OCI-LY7 (cell line): Measurements from ENCODE around the gene CD274. TPM values are rescaled to one million over a fixed set of nuclear protein-coding genes. Genes with fewer than 3 reads are reported as not detected.

ENCODE experiments used
- BruUV-seq: library from RNA; stranded (reverse); fragments of 400-500 nt; replicated peaks from 2 replicates; lab custom pipeline; 2021; lab: Mats Ljungman, UMichigan
- CTCF ChIA-PET: fragments of 300-600 bp; sonication (Branson Sonifier 250); formaldehyde crosslinking; loops from one replicate; lab custom pipeline; 2022; ENCODE audit warnings: antibody characterized with exemption; ENCODE audit not compliant: unreplicated experiment; lab: Charles Lee
- POLR2A ChIA-PET: fragments of 300-600 bp; sonication (Branson Sonifier 250); formaldehyde crosslinking; loops from one replicate; lab custom pipeline; 2022; ENCODE audit warnings: antibody characterized with exemption; lab: Charles Lee
- DNase-seq: peaks from one replicate; pipeline ENCODE4 v3.0.0-alpha.2; 2015; ENCODE audit warnings: low spot score
- H2AFZ ChIP-seq: fragments of 200-600 bp; sonication (generic), shearing (Covaris generic); 2 replicates; pipeline ENCODE4 v1.6.1; 2014; ENCODE audit warnings: mild to moderate bottlenecking, antibody characterized with exemption, low read length, moderate library complexity
- H3K27ac ChIP-seq: fragments of 200-600 bp; sonication (generic); 2 replicates; pipeline ENCODE4 v1.5.1; 2014; ENCODE audit warnings: mixed run types, low read depth, mild to moderate bottlenecking, moderate library complexity, low read length, inconsistent platforms; ENCODE audit not compliant: poor library complexity, severe bottlenecking
- H3K36me3 ChIP-seq: fragments of 200-600 bp; sonication (generic); 2 replicates; pipeline ENCODE4 v1.6.1; 2014; ENCODE audit warnings: mild to moderate bottlenecking, antibody characterized with exemption, low read length, moderate library complexity, mixed read lengths; ENCODE audit not compliant: insufficient read depth
- H3K4me1 ChIP-seq: fragments of 200-600 bp; sonication (generic); 2 replicates; pipeline ENCODE4 v1.5.1; 2014; ENCODE audit warnings: mild to moderate bottlenecking, low read length; ENCODE audit not compliant: insufficient read depth, poor library complexity, severe bottlenecking
- H3K4me2 ChIP-seq: fragments of 200-600 bp; sonication (generic); 2 replicates; pipeline ENCODE4 v1.6.1; 2014; ENCODE audit warnings: mild to moderate bottlenecking, low read length
- H3K4me3 ChIP-seq: fragments of 200-600 bp; sonication (generic); 2 replicates; pipeline ENCODE4 v1.5.1; 2014; ENCODE audit warnings: mild to moderate bottlenecking, low read depth, low read length; ENCODE audit not compliant: poor library complexity, severe bottlenecking
- H3K79me2 ChIP-seq: fragments of 200-600 bp; sonication (generic); 2 replicates; pipeline ENCODE4 v1.6.1; 2016; ENCODE audit warnings: low read depth, mild to moderate bottlenecking, low read length, moderate library complexity, mixed read lengths; ENCODE audit not compliant: insufficient read depth
- H3K9me2 ChIP-seq: fragments of 200-600 bp; sonication (generic); 2 replicates; pipeline ENCODE4 v1.6.1; 2016; ENCODE audit warnings: mild to moderate bottlenecking, low read length, mixed read lengths; ENCODE audit not compliant: insufficient read depth
- H3K9me3 ChIP-seq: fragments of 200-600 bp; sonication (generic); 2 replicates; pipeline ENCODE4 v1.6.1; 2014; ENCODE audit warnings: mild to moderate bottlenecking, mixed run types, low read length, mixed read lengths
- H4K20me1 ChIP-seq: fragments of 200-600 bp; sonication (generic); 2 replicates; pipeline ENCODE4 v1.6.1; 2014; ENCODE audit warnings: mild to moderate bottlenecking, antibody characterized with exemption, low read length, moderate library complexity, mixed read lengths; ENCODE audit not compliant: insufficient read depth
- EZH2phosphoT487 ChIP-seq: fragments of 200-600 bp; sonication (generic); IDR thresholded peaks from 2 replicates; pipeline ENCODE4 v1.6.1; 2018; ENCODE audit warnings: low read depth, borderline replicate concordance, mild to moderate bottlenecking, mixed run types, antibody characterized with exemption, low read length, moderate library complexity, mixed read lengths
- intact Hi-C: fragments of 100-400 bp; cut with micrococcal nuclease; formaldehyde crosslinking; loops from one replicate; pipeline ENCODE4 v1.10.0; 2022; ENCODE audit not compliant: unreplicated experiment
- total RNA-seq, 2 experiments: library from RNA; depleted of rRNA in 1 of 2; stranded (reverse); fragments of >200 nt in 1 of 2; shearing (Covaris generic) in 1 of 2; gene quantifications; 2 replicates each; pipeline ENCODE4 v1.2.3, GENCODE V29; 2014 to 2022
- TF ChIP-seq, protein P1 (sequence below): fragments of 200-600 bp; sonication (generic); conservative IDR thresholded peaks from 2 replicates; pipeline ENCODE4 v1.5.1; 2014; ENCODE audit warnings: mild to moderate bottlenecking, antibody characterized with exemption, low read length, moderate library complexity, mixed read lengths

CD274 gene
- total RNA-seq, 2 experiments from 2014 or later, result 0.15 to 0.57 TPM

GRCh38 chr9:5446451-5447236 lies 3.7 kb upstream of the CD274 start:
- no peak overlapping the region for H3K27ac ChIP-seq
- no peaks in the 10 kb centered on the region for H3K9me2 ChIP-seq
- no peak overlapping the region for H3K4me3 ChIP-seq
- H3K79me2 ChIP-seq, result no peaks in the 10 kb centered on the region
- intact Hi-C loops, result no loop called here
- POLR2A ChIA-PET, result no interaction called here
- CTCF ChIA-PET, result no interaction called here
- no peaks in the 10 kb centered on the region for H3K9me3 ChIP-seq
- H3K4me1 ChIP-seq, result peaks cover 20% of the 10 kb centered on the region
- no peak overlapping the region for H3K4me2 ChIP-seq
- no peak for TF ChIP-seq EZH2phosphoT487
- TF ChIP-seq, protein P1, sequence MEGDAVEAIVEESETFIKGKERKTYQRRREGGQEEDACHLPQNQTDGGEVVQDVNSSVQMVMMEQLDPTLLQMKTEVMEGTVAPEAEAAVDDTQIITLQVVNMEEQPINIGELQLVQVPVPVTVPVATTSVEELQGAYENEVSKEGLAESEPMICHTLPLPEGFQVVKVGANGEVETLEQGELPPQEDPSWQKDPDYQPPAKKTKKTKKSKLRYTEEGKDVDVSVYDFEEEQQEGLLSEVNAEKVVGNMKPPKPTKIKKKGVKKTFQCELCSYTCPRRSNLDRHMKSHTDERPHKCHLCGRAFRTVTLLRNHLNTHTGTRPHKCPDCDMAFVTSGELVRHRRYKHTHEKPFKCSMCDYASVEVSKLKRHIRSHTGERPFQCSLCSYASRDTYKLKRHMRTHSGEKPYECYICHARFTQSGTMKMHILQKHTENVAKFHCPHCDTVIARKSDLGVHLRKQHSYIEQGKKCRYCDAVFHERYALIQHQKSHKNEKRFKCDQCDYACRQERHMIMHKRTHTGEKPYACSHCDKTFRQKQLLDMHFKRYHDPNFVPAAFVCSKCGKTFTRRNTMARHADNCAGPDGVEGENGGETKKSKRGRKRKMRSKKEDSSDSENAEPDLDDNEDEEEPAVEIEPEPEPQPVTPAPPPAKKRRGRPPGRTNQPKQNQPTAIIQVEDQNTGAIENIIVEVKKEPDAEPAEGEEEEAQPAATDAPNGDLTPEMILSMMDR, result no peak
- BruUV-seq, result no TSS peak
- no peaks in the 10 kb centered on the region for H4K20me1 ChIP-seq
- H2AFZ ChIP-seq, result no peak overlapping the region
- no peak for DNase-seq
- no peaks in the 10 kb centered on the region for H3K36me3 ChIP-seq

DNA sequence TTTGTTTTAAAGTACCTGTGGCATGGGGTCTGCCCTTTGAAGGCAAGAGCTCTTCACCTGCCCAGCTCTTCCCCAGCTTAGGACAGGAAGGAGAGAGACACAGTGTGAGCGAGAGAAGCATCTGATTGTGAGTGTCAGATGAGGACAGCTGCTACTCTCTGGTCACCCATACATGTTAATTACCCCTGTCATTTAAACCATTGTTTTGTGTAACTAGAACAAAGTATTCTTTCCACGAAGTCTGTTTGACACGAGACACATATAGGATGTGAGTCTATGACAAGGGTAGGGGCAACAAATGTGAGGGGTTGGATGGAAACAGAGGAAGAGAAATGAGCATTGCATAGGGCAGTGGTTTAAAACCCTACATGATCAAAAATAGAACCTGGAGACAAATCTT lies 3.0 kb upstream of the CD274 start:
- Histone ChIP-seq H4K20me1 (no peaks in the 10 kb centered on the region), H3K4me1 (peaks cover 18% of the 10 kb centered on the region), H3K27ac (no peak overlapping the region), H3K9me3 (no peaks in the 10 kb centered on the region), H3K4me2 (no peak overlapping the region), H2AFZ (no peak overlapping the region), H3K79me2 (no peaks in the 10 kb centered on the region), H3K36me3 (no peaks in the 10 kb centered on the region), H3K4me3 (no peak overlapping the region), H3K9me2 (no peaks in the 10 kb centered on the region)
- DNase-seq, result no peak
- BruUV-seq, result no TSS peak
- ChIA-PET POLR2A (no interaction called here), CTCF (no interaction called here)
- TF ChIP-seq, protein P1, result no peak
- TF ChIP-seq EZH2phosphoT487, result no peak
- intact Hi-C loops, result no loop called here

- H4K20me1 ChIP-seq, result no peaks in the 10 kb centered on the region
- BruUV-seq, result no TSS peak
- no peaks in the 10 kb centered on the region for H3K79me2 ChIP-seq
- DNase-seq, result no peak
- CTCF ChIA-PET, result no interaction called here
- H3K36me3 ChIP-seq, result no peaks in the 10 kb centered on the region
- H3K4me1 ChIP-seq, result peaks cover 17% of the 10 kb centered on the region
- no peak overlapping the region for H3K4me3 ChIP-seq
- TF ChIP-seq, protein P1, result no peak
- no peak for TF ChIP-seq EZH2phosphoT487
- no peak overlapping the region for H3K27ac ChIP-seq
- POLR2A ChIA-PET, result no interaction called here
- no peak overlapping the region for H2AFZ ChIP-seq
- no peaks in the 10 kb centered on the region for H3K9me3 ChIP-seq
- no peaks in the 10 kb centered on the region for H3K9me2 ChIP-seq
- H3K4me2 ChIP-seq, result no peak overlapping the region
- intact Hi-C loops, result no loop called here
These were observed 2.3 kb upstream of the CD274 start for GRCh38 chr9:5448016-5448415.
